ENCODE results near the gene DNLZ. TPM values are rescaled to one million over a fixed set of nuclear protein-coding genes. Genes with fewer than 3 reads are reported as not detected.

Gene DNLZ
- total and polyA plus RNA-seq, 9 of the 15 experiments (the other 6 are each of a cell fraction or from before 2014, with no cell fraction given): 0.17 to 44.6 (median 3.4) TPM

DNA sequence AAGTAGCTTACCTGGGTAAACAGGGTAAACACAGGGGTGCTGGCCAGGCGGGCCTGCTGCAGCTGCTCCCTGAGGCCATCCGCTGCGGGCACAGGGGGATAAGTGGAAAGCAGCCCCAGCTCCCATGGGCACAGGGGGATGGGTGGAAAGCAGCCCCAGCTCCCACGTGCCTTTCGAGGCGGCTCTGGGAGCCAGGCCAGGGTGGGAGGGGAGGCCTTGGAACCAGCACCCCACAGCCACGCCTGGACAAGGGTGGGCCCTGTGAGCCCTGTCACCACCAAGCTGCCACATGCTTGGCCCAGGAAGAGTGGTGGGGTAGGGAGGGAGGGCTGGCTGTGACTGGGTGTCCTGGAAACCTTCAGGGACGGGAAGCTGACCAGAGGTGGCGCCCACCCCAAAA, 17.8 kb upstream of the DNLZ start:
- no peaks in the 10 kb centered on the region for H3K9me1 ChIP-seq (ENCODE audit: control insufficient read depth, insufficient read depth, low read length)

DNA sequence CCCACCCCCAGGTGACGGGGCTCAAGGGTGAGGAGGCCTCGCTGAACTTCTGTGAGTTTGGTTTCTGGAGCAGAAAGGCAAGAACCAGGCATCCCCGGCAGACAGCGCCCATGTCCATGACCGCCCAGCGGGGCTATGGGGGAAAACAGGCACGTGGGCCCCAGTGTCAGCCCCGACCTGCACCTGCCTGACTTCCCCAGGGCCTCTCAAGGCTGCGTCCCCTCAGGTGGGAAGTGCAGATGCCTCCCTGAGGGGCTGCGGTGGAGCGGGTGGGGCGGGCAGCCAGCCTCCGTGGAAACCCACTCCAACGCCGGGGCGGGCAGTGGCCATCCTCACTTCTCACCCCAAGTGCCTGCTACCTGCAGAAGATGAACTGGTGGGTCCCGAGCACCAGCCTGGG, 16.8 kb upstream of the DNLZ start:
- H3K36me3 ChIP-seq (ENCODE audit: control insufficient read depth, insufficient read depth, low read length): peaks cover 98% of the 10 kb centered on the region; the same call in 2 of the 3 replicates
- 91% methylated on average over 9 of the region's 17 CpGs for WGBS (ENCODE audit: insufficient coverage, low coverage, missing lambda C conversion rate)
- POLR2A ChIA-PET: no interaction called here
- TF ChIP-seq RHOXF2B (CRISPR knock-in tag; conservative IDR thresholded peaks at IDR 0.05) (no peak), ZBTB17 (CRISPR knock-in tag; IDR thresholded peaks at IDR 0.05) (no peak), ZNF311 (CRISPR knock-in tag; IDR thresholded peaks at IDR 0.05) (no peak), ZNF431 (CRISPR knock-in tag; IDR thresholded peaks at IDR 0.05) (no peak), ZNF445 (CRISPR knock-in tag; IDR thresholded peaks at IDR 0.05; ENCODE audit: low read depth) (no peak), SAFB (IDR thresholded peaks at IDR 0.05; ENCODE audit: borderline replicate concordance, low read depth, low read length) (no peak)
- TF ChIP-seq, protein P1, sequence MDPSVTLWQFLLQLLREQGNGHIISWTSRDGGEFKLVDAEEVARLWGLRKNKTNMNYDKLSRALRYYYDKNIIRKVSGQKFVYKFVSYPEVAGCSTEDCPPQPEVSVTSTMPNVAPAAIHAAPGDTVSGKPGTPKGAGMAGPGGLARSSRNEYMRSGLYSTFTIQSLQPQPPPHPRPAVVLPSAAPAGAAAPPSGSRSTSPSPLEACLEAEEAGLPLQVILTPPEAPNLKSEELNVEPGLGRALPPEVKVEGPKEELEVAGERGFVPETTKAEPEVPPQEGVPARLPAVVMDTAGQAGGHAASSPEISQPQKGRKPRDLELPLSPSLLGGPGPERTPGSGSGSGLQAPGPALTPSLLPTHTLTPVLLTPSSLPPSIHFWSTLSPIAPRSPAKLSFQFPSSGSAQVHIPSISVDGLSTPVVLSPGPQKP (CRISPR knock-in tag; IDR thresholded peaks at IDR 0.05): no peak

More for the DNA sequence above, 17.8 kb upstream of the DNLZ start:
- H3K36me3 ChIP-seq (ENCODE audit: control insufficient read depth, insufficient read depth, low read length): peaks cover 97% of the 10 kb centered on the region; the same call in 2 of the 3 replicates
- no peaks in the 10 kb centered on the region for H3K79me2 ChIP-seq (ENCODE audit: control insufficient read depth, insufficient read depth, low read length)
- POLR2A ChIA-PET: interaction anchor here (0.5 to 1.3 kb wide), 2 partner anchors 9 to 19 kb away, joined by 3 to 4 read pairs; no protein-coding TSS in a partner anchor
- no peaks in the 10 kb centered on the region for H3K9me3 ChIP-seq (replicated peaks; ENCODE audit: control insufficient read depth, insufficient read depth, low read depth, low read length)
- 92% methylated on average over 5 of the region's 9 CpGs for WGBS (ENCODE audit: insufficient coverage, low coverage, missing lambda C conversion rate)
- no TSS peak for BruUV-seq (replicated peaks)
- peaks cover 0 to 35% of the 10 kb centered on the region in 2 experiments; a peak in 1 of 5 replicates for H3K4me1 ChIP-seq (replicated peaks in 1 of 2; ENCODE audit: control insufficient read depth in 2 of 2, insufficient read depth in 2 of 2, low read length in 2 of 2)
- H3K27me3 ChIP-seq (ENCODE audit: control insufficient read depth in 2 of 2, insufficient read depth in 2 of 2, low read length in 2 of 2): no peaks in the 10 kb centered on the region
- H3K4me3 ChIP-seq: no peak overlapping the region
- FAIRE-seq (no peak), DNase-seq (ENCODE audit: extremely low read depth in 1 of 4, low spot score in 3 of 4) (no peak), ATAC-seq (no peak)
- H3K27ac ChIP-seq (ENCODE audit: extremely low read depth, low read depth, low read length): no peak overlapping the region
- in situ Hi-C loops (cut with MboI): no loop called here
- H3K4me2 ChIP-seq (ENCODE audit: insufficient read depth, low read length): no peak overlapping the region
- TF ChIP-seq XRCC5 (IDR thresholded peaks at IDR 0.05; ENCODE audit: low read depth, low read length): no peak
- H4K20me1 ChIP-seq (replicated peaks; ENCODE audit: control insufficient read depth, insufficient read depth, low read length): no peaks in the 10 kb centered on the region
- no peak overlapping the region for H2AFZ ChIP-seq (ENCODE audit: low read depth, low read length)
- no peak overlapping the region for H3K9ac ChIP-seq (ENCODE audit: insufficient read depth in 1 of 2, low read depth in 2 of 2, low read length in 2 of 2)
- CTCF ChIA-PET (ENCODE audit: low intra/inter-chr PET ratio): no interaction called here
- intact Hi-C loops (cut with micrococcal nuclease): no loop called here

More for the DNA sequence above, 16.8 kb upstream of the DNLZ start:
- Histone ChIP-seq H3K9ac (ENCODE audit: insufficient read depth in 1 of 2, low read depth in 2 of 2, low read length in 2 of 2) (no peak overlapping the region; a peak in 1 of 4 replicates), H3K27ac (ENCODE audit: extremely low read depth, low read depth, low read length) (no peak overlapping the region), H3K9me3 (replicated peaks; ENCODE audit: control insufficient read depth, insufficient read depth, low read depth, low read length) (no peaks in the 10 kb centered on the region), H2AFZ (ENCODE audit: low read depth, low read length) (no peak overlapping the region), H3K79me2 (ENCODE audit: control insufficient read depth, insufficient read depth, low read length) (no peaks in the 10 kb centered on the region), H3K4me2 (ENCODE audit: insufficient read depth, low read length) (no peak overlapping the region), H3K4me1 (replicated peaks in 1 of 2; ENCODE audit: control insufficient read depth in 2 of 2, insufficient read depth in 2 of 2, low read length in 2 of 2) (peaks cover 0 to 42% of the 10 kb centered on the region in 2 experiments; a peak in 1 of 5 replicates), H3K9me1 (ENCODE audit: control insufficient read depth, insufficient read depth, low read length) (no peaks in the 10 kb centered on the region), H4K20me1 (replicated peaks; ENCODE audit: control insufficient read depth, insufficient read depth, low read length) (no peaks in the 10 kb centered on the region), H3K27me3 (ENCODE audit: control insufficient read depth in 2 of 2, insufficient read depth in 2 of 2, low read length in 2 of 2) (no peaks in the 10 kb centered on the region), H3K4me3 (no peak overlapping the region)
- DNase-seq (ENCODE audit: extremely low read depth in 1 of 4, low spot score in 3 of 4): no peak
- intact Hi-C loops (cut with micrococcal nuclease): no loop called here
- no peak for FAIRE-seq
- in situ Hi-C loops (cut with MboI): no loop called here
- CTCF ChIA-PET (ENCODE audit: low intra/inter-chr PET ratio): no interaction called here
- no TSS peak for BruUV-seq (replicated peaks)
- no peak for ATAC-seq

Measured in K562 (cell line).